GM19035 (cell line): ENCODE measurements around the gene ZNF496.
"Not testable (repeated sequence)": the region's sequence is repeated elsewhere in the genome, so short reads cannot be mapped to it uniquely, and the experiment has no call there.

ENCODE experiments used
- ATAC-seq: cut with Tn5 transposase; IDR thresholded peaks from one replicate; pipeline ENCODE4 v1.9.1; 2021; ENCODE audit not compliant: unreplicated experiment

The ZNF496 gene

GRCh38 chr1:247359559-247359958, 27.9 kb upstream of the ZNF496 start:
- no peak for ATAC-seq

DNA sequence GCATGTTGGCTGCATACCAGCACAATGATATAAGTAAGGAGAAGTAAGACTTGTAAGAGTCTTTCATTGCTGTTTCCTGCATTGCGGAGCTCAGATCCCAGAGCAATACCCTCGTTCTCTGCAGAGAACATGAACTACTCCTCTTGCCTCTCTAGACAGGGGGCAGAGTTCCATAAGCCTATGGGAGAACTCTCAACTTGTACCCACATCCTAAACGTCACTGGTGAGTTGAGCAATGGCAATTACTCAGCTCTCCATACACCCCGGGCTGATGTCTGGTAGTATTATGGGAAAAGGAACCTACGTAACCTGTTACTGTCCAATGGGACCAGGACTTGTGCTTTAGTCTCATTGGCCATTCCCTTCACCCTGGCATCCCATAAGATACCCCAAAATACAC, 27.3 kb upstream of the ZNF496 start:
- no peak for ATAC-seq

GRCh38 chr1:247357781-247358211, 26.1 kb upstream of the ZNF496 start:
- ATAC-seq = peak; percentile 84

DNA sequence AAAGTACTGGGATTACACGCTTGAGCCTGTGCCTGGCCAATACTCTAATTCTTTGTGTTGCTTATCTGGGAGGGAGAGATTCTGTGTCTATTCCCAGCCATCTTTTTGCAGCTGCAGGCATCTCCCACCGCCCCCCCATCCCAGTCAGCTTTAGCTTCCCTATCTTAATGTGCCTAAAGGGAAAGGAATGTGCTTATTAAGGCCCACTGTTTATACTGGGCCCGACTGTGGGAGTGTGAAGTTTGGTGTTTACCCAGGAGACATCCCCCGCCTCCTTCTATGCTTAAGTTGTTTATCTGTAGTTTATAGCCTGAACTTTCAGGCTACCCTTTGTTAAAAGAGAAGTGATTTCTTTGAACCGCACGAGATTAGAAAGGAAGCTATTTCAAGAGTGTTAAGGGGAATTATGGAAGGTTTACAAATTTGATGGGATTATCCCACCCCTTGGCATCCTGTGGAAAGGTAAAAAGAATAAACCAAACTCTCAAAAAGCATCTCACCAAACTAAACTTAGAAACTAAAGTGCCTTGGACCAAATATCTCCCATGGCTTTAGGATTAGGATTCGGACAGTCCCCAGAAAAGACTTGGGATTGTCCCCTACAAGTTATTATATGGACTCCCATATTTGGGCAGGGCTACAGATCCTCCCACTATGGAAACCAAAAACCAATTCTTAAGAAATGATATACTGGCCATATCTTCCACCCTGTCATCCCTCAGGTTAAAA, 25.5 kb upstream of the ZNF496 start:
- no peak for ATAC-seq

- ATAC-seq = not testable (repeated sequence)
Measured at GRCh38 chr1:247355160-247355559, 23.5 kb upstream of the ZNF496 start.

DNA sequence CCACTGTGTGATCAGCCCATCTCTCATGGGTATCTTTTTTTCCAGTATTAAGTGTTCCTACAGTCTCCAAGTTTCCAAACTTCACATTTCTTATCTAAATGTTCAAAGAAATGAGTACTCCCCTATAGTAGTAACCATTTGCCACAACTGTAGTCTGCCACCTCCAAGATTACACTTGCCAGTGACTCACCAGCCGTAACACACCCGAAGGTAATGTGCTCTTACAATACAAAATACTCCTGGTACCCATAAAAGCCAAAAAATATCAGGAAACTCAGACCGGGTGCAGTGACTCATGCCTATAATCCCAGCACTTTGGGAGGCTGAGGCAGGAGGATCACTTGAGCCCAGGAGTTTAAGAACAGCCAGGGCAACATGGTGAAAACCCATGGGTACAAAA, 20.5 kb upstream of the ZNF496 start:
- ATAC-seq = no peak

DNA sequence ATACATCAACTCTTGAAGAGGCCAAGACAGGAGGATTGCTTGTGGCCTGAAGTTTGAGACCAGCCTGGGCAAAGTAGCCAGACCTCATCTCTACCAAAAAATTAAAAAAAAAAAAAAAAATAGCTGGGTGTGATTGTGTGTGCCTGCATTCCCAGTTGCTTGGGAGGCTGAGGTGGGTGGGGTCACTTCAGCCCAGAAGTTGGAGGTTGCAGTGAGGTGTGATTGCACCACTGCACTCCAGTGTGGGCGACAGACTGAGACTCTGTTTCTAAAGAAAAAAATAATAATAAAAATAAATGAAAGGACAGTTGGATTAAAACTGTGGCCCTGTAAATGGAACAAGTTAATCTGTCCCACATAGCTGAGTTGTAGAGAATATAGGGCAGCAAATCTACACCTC, 18.9 kb upstream of the ZNF496 start:
- ATAC-seq = no peak

DNA sequence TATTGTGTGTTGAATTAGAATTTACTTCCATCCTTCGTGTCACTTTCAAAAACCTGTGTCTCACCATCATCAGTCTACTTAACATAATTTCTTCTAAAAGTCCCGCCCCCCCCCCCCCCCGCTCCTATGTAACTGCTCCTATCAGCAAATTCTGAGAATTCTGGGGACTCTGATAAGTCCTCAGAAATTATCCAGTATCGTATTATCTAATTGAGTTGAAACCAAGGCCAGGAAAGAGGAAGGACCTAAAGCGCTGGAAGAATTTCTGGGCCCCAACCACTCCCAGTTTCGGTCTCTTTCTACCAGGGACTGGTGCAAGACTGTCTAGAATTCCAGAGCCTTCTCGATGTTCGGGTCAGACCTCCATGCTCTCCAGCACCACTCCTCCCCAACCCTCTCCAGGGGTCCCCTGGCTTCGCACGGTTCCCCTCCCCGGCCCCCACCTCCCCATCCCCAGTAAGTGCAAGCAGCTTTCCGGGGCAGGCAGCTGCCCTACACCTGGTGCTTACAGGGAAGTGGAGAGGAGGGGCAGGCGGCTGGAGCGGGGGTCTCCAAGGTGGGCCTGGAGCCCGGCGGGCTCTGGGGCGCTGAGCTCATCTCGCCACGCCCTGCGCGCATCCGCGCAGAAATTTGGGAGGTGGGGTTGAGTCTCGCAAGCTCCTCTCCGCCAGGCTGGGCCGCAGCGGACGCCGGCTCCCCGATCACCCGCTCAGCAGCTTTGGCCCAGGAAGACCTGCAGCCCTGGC, 16.0 kb upstream of the ZNF496 start:
- no peak for ATAC-seq

GRCh38 chr1:247345881-247346280, 14.2 kb upstream of the ZNF496 start:
- ATAC-seq = no peak

DNA sequence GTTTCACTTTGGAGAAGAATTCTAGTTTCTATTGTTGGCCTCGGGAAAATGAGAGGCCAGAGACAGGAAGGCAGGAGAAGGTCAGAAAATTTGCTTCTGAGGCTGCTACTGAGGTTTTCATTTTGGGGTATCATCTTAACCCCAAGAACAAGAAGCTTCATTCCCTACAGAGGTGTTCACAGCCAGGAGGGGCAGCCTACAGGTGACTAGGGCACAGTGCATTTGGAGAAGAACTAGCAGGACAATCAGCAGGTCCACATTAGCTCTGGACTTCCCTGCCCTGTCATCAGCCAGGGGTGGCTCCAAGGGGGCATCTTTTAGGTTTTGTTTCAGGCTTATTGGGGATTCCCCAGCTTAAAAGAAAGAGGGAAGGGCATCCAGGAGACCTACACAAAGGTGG, 12.1 kb upstream of the ZNF496 start:
- ATAC-seq = no peak

DNA sequence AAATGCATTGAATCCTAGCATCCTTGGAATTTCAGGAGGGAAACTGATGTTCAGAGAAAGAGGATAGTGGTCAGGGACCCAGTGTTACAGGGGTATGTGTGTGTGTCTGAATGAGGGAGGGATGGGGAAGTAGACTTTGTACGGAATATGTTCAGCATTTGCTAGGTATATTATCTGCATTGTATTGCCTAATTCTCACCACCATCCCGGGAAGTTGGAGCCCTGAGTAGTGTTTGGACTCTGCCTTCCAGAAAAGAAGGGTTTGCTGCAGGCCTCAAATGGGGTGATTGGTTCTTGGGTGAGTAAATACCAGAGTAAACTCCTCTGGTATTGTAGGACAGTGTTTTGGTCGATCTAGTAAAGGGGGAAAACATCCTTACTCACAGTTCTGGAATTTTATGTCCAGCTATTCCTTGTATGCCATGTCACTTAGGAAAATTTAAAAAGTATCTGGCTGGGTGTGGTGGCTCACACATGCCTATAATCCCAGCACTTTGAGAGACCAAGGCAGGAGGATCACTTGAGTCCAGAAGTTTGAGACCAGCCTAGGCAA, 7.1 kb upstream of the ZNF496 start:
- no peak for ATAC-seq

DNA sequence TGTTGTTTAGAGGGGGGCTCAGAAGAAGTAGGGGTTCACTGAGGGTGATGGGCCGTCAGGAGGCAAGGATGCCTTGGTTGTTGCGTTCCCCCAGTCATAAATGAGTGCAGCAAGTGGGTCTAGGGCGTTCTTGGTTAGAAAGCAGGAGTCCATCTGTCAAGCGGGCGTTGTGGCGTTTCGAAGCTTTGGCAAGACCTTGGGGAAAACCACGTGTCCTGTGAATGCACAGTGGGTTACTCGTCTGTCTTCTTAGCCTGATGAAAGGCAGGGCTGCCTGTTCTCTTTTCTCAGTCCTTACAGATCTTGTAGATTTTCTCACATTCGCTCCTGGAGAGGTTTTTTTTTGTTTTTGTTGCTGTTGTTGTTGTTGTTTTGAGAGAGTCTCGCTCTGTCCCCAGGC, 6.3 kb upstream of the ZNF496 start:
- ATAC-seq = no peak

GRCh38 chr1:247337250-247337746, 5.6 kb upstream of the ZNF496 start:
- ATAC-seq = no peak

DNA sequence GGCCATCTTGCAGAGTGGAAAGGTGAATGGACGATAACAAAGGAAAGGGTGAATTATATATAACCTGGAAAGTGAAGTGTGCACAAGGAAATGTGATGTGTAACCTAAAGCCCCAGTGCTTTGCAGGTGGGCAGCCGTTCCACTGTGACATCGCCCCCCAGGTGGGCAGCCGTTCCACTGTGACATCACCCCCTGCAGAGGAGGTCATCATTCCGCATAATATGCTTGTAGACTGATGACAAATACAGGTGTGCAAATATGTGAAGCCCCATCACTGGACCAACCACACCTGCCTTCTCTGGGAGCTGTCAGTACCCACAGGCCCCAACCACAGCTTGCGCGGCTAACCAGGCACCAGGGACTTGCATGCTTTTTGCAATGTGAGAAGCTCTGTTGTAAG, 4.7 kb upstream of the ZNF496 start:
- ATAC-seq = no peak

GRCh38 chr1:247335882-247336281, 4.2 kb upstream of the ZNF496 start:
- ATAC-seq = no peak

DNA sequence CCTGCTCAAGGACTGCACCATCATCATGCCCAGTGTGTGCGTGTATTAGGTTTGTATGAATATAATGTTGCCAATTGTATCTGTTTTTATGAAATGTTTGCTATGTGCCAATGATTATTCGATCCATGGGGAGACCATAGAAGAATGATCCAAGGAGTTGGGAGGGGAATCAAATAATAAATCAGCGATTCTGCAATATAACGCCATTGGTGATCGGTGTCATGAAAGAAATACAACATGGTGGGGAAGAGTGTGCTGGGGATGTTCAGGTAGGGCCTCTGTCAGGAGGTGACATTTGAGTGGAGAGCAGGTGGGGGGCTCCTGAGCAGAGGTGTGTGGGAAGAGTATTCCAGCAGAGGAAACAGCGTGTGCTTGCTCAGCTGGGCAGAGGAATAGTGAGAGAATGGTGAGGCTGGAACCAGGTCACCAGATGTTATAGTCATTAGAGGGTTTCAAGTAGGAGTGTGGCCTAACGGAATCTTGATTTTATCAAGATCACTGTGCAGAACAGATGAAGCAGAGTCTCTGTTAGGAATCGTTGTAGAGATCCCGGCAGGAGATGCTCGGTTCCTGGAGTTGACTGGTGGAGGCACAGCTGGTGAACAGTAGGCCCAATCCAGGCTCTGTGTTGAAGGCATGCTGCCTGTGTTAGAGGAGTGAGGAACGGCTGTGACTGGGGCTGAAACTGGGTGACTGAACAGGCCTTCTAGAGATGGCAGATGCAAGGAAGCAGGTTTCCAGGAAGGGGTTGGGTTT, 2.9 kb upstream of the ZNF496 start:
- ATAC-seq = no peak

GRCh38 chr1:247332623-247333361, 1.1 kb upstream of the ZNF496 start:
- ATAC-seq = no peak

GRCh38 chr1:247332215-247332622, 552 bp upstream of the ZNF496 start:
- peak; percentile 41 for ATAC-seq

- peak; percentile 59 for ATAC-seq
Measured at GRCh38 chr1:247331172-247331524, 519 bp downstream of the ZNF496 start.

DNA sequence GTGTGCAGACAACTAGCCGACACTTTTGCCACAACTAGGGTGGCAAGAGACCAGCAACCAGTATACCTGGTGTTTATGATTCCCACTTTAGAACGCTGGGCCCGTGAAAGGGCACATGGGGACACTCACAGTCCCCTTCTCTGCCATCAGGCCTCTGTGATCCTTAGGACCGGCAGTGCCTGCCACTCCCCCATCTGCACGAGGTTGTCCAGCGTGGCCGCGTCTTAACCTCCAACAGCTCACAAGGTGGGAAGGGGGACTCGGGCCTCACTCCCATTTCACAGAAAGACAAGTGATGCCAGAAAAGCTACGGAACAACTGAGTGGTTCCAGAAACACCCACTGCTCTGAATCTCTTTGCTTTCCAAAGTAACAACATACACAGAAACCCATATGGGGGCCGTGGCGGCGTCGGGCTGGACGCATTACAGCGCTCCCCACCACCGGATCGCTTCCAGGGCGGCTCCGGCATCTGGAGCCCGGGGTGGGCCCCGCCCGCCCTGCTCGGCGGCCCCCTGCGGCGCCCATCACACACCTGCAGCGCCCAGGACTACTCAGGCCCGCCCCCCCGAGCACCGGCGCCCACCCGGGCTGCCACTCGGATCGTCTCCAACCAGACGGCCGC, 1.0 kb downstream of the ZNF496 start:
- peak; percentile 27 for ATAC-seq
